Activated CD4-positive, alpha-beta T cell treated with anti-CD3 and anti-CD28 coated beads, Interleukin-10, Interleukin-2, amounts not matched to agents 100 ng/mL and 50 ng/mL, durations not matched to agents 16 hours and 8 hours (primary cell): ENCODE measurements around the gene KPNA3.
"Not testable (repeated sequence)": the region's sequence is repeated elsewhere in the genome, so short reads cannot be mapped to it uniquely, and the experiment has no call there.

Experiments
- DNase-seq: peaks from one replicate; pipeline ENCODE4 v3.0.0-alpha.2; 2020

KPNA3 gene

DNA sequence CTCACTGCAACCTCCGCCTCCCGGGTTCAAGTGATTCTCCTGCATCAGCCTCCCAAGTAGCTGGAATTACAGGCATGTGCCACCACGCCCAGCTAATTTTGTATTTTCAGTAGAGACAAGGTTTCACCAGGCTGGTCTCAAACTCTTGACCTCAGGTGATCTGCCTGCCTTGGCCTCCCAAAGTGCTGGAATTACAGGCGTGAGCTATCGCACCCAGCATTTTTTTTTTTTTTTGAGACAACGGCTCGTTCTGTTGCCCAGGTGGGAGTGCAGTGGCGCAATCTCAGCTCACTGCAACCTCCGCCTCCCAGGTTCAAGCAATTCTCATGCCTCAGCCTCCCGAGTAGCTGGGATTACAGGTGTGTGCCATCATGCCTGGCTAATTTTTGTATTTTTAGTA is 10.6 kb upstream of the KPNA3 start:
- not testable (repeated sequence) for DNase-seq

DNA sequence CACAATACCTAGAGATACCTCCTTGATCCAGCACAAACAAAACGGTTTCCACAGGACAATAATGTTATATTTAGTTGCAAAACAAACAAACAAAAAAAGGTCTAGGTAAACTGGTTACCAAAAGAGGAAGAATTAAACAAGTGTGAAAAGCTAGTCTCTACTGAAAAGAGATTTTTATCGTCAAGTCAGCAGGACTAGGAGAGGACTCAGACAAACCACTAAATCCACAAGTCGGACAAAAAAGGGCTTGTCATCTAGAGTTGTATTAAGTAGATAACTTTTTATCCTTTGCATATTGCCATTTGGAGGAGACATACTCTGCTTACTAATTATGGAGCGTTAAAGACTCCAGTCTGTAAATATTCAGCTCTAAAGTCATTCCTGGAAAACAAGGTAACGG is 9.9 kb upstream of the KPNA3 start:
- no peak for DNase-seq

DNA sequence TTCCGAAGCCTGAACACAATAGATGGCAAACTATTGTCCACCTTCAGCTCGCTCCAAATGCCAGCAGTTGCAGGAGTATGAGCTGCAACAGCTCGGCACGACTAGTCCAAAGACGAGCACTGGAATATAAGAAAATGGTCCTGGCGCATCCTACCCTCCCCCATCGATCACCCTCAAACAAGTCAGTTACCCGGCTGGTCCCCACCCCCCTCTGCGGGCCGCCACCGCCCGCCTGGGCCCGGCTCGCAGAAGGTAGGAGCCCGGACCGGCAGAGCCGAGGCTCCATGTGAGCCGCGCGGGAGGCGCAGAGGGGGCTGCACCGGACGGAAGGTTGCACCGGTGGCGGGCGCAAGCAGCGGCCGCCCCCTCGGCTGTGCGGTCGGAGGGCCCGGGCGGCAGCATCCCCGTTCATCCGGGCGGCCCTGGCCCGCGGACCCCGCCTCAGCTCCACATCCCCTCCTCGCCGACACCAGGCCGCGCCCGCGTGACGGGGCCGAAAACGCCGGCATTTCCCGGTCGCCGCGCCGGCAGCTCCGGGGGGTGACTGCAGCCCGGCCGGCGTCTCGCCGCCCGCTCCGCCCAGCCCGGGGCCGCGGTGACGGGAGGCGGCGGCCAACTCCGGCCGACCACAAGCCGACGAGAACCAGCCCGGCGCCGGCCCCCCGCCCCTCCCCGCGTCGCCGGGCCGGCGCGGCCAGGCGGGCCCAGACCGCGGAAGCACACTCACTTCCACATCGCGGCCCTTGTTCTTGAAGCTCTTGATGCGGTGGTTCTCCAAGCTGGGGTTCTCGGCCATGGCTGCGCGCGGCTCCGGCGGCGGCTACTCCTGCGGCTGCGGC is 552 bp downstream of the KPNA3 start:
- peak; percentile 66 for DNase-seq

DNA sequence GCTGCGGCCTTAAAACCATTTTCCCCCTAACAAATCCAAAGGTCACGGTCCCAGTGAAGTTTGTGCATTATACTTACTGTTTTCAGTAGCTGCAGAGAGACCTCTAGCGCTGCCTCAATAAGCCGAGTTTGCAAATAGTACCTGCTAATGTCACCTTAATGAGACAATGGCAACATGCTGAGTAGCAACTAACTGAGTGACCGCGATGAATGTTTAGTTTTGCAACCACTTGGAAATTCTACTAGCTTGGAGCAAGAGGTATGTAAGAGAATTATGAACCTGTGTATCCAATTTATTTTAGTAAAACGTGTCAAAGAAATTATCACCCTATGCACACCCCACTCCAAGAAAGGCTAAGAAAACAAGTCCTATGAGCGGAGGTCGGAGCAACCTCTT is 1.2 kb downstream of the KPNA3 start:
- peak; percentile 41 for DNase-seq

DNA sequence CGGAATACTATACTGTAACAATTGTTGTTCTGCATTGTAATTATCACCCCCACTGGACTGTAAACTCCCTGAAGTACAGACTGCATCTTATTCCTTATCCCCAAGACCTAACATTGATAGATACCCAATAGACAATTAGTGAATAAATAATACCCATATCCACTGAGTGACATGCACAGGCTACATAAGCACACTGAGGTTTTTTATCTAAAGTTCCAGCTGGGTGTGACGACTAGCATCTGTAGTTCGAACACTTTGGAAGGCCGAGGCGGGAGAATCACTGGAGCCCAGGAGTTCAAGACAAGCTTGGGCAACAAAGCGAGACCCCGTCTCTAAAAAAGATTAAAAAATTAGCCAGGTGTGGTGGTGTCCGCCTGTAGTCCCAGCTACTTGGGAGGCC is 2.5 kb downstream of the KPNA3 start:
- no peak for DNase-seq

DNA sequence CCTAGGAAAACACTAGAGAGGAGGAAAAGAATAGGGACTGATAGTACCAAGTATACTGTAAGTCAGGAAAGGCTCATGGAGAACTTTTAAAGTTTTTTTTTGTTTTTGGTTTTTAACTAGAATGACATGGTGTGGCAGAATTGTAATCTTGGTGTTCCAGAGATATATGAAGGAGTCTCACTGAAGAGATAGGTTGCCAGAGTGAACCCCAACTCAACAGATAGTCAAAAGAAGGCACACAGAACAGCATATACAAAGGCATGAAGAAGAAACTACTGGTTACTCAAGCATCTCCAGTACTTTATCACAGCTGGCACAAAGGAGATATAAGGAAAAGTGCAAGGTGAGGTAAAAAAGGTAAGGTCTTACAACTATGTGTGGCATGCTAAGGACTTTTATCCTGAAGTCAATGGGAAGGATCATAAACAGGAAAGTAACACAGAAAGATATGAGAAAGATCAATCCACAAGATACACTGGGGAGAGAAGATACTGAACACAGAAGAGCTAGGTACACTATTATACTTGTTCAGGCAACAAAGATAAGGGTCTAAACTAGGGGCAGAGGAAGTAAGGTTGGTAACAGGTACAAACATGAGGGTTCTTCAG is 6.0 kb downstream of the KPNA3 start:
- no peak for DNase-seq

DNA sequence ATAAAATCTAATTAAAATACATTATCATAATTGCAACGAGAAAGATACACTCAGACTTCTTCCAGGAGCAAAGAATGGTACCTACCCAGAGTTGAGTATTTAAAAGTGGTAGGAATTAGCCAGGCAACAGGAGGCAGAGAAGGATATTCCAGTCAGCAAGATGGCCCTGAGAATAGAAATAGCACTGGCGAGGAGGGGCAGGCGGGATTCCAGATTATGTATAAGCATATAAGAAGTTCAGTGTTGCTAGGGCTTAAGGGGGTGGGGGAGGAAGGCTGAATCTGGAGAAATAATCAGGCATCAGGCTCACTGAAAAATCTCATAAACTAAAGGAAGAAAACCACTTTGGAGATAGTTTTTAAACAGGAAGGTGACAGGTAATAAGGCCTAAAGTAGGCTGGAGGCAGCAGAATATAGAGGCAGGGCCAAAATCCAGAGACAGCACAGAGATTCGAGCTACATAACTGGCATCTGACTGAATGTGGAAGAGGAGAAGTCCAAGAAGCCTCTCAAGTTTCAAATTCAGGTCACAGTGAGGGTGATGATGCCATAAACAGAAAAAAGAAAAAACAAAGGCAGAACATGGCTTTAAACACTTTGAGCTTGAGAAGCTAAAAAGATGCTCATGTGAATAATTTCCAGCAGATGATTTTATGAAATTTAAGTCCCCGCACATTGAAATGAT is 7.5 kb downstream of the KPNA3 start:
- DNase-seq, result no peak

DNA sequence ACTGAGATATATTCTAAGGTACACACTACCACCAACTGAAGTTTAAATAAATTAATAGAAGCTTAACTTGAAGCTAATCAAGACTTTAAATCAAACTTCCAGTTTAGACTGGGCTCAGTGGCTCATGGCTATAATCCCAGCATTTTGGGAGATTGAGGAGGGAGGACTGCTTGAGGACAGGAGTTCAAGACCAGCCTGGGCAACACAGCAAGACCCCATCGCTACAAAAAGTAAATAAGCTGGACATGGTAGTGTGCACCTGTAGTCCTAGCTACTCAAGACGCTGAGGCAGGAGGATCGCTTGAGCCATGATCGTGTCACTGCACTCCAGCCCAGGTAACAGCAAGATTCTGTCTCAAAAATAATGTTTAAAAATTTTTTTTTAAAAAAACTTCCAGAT is 8.6 kb downstream of the KPNA3 start:
- no peak for DNase-seq

DNA sequence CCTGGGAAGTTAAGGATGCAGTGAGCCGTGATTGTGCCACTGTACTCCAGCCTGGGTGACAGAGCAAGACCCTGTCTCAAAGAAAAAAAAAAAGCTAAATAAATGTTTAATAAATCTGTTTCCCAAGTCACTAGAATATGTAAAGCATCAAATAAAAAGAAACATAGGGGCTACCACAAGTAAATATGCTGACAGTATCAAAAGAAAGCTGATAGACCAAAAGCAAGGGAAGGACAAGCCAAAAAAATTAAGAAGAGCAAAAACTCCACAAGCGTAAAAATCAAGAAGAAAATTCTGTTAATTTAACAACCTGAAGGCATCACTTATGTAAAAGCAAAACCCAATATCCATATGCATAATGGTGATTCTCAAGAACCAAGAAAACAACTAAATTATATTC is 9.7 kb downstream of the KPNA3 start:
- no peak for DNase-seq

DNA sequence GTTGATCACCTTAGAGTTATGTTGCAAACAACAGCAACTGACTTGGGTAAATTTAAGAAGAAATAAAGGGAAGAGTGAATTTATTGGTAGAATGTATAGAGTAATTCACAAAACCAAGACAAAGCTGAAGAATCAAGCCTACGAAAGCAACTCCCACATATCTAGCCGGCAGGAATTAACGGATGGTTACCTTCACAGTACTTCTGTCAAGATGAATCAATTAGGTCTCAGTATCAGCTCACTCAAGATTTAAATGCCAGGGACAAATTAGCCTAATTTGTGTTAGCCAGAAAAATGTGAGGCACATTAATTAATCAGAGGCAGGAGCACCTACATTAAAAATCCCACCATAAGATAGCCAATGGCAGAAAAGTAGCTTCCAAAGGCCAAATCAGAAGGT is 10.7 kb downstream of the KPNA3 start:
- DNase-seq, result no peak

DNA sequence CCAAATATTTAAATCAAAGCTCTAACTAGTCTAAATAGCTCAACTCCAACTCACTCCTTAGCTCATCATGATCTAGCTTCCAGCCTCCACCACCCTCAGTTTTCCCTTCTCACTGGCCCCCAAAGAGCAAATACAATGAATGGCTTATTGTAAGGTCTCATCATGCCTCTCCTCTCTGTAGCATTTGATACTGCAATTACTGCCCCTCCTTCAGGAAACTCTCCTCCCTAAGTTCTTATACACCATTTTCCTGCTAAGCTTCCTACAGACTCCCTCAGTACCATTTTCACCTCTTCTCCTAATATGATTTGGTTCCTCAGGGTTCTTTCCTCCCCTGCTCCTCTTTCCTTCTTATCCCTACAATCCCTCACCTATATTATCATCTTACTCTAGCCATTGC is 12.8 kb downstream of the KPNA3 start:
- DNase-seq, result no peak

DNA sequence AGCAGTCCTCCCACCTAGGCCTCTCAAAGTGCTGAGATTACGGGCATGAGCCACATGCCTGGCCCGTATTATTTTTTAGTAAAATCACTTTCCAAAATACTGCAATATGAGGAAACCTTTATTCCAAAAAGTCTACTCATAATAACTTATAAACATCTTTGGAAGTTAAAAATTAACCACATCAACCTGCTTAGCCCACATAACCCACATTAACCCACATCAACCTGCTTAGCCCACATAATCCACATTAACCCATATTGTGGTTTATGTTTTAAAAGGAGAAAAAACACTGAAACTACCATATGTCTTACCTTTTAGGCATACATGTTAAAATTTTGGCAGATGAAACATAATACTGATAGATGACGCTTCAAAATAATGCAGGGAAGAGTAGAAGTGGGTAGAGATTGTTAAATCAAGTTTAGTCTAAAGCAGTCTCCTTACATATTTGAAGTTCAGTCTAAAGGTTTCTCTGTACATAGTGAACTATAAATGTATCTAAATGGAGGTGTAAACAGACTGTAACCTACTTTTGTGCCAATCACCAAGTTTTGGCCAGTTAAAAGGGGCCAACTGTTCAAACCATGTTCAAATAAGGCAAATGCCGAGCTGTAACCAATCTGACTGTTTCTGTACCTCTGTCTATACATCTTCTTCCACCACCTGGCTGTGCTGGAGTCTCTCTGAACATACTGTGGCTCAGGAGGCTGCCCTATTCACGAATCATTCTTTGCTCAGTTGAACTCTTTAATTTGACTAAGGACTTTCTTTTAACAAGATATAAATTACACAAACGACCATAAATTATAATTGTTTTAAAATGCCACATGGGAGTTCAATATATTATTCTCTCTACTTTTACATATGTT is 14.5 kb downstream of the KPNA3 start:
- DNase-seq, result no peak

DNA sequence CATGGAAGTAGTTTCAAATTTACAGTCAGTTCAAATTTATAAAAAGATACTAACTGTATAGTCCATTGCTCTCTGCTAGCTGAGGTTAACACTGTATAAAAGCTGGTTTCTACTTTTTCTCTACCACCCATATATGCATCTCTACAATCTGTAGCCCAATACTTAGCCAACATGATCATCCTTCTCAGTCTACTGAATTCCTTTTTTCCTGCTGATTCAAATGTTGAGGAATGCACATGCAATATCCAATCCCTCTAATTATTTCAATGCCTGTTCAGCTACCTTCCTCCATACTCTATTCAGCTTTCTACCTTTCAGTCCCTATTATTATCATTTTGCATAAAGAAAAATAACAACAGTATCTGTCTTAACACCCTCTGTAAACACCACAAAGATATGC is 15.6 kb downstream of the KPNA3 start:
- no peak for DNase-seq

DNA sequence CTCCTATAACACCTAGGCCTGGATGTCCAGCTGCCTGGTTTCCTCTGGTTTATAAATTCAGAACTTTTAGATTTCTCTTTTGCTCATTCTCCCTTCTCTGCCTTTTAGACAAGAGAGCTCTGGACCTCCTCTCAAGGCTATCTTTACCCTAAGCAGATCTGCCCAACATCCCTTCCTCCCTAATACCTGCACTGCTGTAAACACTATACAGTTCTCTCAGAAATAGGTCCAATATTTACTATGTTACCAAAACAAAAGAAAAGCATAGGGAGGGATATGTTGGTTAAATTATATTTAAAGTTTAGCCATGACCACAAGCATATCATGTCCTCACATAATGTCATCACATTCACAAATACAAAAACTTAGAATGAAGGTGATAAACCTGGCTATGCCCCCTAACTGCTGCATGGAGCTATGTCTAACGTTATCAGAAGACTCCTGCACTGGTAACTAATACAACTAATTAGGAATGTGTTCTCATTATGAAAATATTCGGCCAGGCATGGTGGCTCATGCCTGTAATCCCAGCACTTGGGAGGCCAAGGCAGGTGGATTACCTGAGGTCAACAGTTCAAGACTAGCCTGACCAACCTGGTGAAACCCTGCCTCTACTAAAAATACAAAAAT is 18.0 kb downstream of the KPNA3 start:
- no peak for DNase-seq

DNA sequence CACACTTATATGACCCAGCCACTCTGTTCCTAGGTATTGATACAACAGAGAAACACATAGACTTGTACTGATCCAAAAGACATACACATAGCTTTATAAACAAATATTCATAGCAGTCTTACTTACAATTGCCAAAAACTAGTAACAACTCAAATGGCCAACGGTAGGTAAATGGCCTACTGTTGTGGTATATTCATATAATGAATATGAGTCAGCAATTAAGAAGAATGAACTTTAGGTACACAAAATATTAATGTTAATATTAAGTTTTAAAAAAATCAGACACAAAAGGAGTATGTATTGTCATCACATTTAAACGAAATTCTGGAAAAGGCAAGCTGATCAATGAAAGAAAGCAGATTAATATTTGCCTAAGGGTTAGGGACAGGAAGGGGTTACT is 19.7 kb downstream of the KPNA3 start:
- no peak for DNase-seq

DNA sequence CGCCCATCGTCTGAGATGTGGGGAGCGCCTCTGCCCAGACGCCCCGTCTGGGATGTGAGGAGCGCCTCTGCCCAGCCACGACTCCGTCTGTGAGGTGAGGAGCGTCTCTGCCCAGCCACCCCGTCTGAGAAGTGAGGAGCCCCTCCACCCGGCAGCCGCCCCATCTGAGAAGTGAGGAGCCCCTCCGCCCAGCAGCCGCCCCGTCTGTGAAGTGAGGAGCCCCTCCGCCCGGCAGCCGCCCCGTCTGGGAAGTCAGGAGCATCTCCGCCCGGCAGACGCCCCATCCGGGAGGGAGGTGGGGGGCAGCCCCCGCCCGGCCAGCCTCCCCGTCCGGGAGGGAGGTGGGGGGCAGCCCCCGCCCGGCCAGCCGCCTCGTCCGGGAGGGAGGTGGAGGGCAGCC is 30.7 kb downstream of the KPNA3 start:
- DNase-seq, result not testable (repeated sequence)

DNA sequence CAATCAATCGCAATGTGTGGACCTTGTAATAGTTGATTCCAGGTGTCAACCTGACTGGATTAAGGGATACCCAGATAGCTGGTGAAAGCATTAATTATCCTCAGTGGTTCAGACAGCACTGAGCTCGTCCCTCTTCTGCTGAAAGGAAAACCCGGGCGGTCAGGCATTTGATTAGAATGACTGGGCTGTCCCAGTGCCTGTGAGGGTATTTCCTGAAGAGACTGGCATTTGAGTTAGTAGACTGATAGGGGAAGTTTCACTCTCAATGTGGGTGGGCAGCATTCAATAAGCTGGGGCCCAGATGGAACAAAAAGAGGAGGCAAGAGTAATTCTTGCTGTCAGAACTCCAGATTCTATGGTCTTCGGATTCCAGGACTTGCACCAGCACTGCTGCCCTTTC is 31.9 kb downstream of the KPNA3 start:
- no peak for DNase-seq

DNA sequence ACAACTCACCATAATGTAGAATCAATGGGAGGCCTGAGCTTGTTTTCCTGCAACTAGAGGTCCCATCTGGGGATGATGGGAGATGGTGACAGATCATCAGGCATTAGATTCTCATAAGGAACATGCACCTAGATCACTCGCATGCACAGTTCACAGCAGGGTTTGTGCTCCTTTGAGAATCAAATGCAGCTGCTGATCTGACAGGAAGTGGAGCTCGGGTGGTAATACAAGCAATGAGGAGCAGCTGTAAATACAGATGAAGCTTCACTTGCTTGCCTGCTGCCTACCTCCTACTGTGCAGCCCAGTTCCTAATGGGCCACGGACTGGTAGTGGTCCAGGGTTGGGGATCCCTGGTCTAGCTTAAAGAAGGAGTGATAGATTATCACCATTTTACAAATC is 33.0 kb downstream of the KPNA3 start:
- no peak for DNase-seq

DNA sequence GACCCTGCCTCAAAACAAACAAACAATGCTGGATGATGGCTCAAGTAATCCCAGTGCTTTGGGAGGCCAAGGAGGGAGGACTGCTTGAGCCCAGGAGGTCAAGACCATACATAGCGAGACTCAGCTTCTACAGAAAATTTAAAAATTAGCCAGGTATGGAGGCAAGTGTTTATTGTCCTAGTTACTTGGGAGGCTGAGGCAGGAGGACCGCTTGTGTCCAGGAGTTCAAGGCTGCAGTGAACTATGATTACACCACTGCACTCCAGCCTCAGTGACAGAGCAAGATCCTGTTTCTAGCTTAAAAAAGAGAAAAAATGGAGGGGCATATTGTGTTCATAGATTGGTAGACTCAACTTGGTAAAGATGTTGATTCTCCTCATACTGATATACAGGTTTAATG is 36.2 kb downstream of the KPNA3 start:
- DNase-seq, result no peak

DNA sequence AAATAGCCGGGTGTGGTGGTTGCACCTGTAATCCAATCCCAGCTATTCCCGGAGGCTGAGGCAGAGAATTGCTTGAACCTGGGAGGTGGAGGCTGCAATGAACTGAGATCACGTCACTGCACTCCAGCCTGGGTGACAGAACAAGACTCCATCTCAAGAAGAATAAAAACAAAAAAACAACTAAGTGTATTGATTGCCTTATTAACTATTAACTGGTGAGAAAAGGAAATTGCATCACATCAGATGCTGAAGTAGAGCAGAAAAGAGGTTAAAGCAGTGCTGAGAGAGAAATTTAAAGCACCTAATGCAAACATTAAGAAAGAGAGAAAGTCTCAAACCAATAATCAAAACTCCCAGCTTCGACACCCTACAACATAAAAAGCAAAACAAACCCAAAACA is 38.3 kb downstream of the KPNA3 start:
- no peak for DNase-seq

DNA sequence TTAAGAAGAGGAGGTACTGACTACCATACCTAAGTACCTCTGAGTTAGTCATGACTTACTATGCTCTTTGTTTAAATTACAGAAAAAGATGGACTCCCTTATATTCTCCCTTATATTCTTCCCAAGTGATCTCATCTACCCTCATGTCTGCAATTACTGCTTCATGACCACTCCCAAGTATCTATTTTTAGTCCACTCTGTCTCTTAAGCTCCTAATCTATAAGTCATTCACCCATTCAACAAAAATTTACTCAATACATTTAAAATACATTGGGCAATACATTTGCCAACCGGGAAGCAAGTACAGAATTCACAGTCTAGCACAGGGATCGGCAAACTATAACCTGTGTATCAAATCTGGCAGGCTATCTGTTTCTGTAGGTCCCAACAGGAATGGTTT is 42.6 kb downstream of the KPNA3 start:
- DNase-seq, result no peak

DNA sequence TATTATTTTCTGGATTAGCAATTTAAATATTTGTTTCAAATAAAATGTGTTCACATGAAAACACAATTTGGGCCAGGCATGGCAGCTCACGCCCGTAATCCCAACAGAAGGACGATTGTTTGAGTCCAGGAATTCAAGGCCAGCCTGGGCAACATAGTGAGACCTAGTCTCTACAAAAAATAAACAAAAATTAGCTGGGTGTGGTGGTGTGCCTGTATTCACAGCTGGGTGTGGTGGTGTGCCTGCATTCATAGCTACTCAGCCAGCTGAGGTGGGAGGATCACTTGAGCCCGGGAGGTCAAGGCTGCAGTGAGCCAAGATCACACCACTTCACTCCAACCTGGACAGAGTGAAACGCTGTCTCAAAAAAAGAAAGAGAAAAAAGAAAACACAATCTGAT is 46.4 kb downstream of the KPNA3 start:
- DNase-seq, result no peak

DNA sequence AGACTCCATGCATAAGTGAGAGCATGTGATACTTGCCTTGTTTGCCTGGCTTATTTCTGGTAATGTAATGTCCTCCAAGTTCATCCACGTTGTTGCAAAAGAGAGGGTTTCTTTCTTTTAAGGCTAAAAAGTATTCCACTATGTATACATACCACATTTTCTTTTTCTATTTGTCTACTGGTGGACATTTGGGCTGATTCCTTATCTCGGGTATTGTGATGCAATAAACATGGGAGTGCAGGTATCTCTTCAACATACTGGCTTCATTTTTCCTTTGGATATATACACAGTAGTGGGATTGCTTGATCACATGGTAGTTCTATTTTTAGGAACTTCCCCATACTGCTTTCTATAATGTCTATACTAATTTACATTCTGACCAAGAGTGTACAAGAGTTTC is 51.6 kb downstream of the KPNA3 start:
- no peak for DNase-seq
